WTC11 (cell line): ENCODE data around the gene ENG.

Experiments
- ESRRA ChIP-seq: sonication (generic); formaldehyde crosslinking; IDR thresholded peaks from 2 replicates; pipeline ENCODE4 v1.8.1; 2022; ENCODE audit warnings: mild to moderate bottlenecking, missing genetic modification reagents, borderline replicate concordance
- GTF2I ChIP-seq: fragments of 250-450 bp; sonication (Bioruptor Pico); conservative IDR thresholded peaks from 2 replicates; pipeline ENCODE4 v1.4.0; 2021; ENCODE audit warnings: mild to moderate bottlenecking
- NR2C2 ChIP-seq: sonication (generic); formaldehyde crosslinking; IDR thresholded peaks from 2 replicates; pipeline ENCODE4 v1.8.0; 2022; ENCODE audit warnings: mild to moderate bottlenecking, missing genetic modification reagents
- TF ChIP-seq, protein P1 (sequence below): sonication (generic); formaldehyde crosslinking; IDR thresholded peaks from 2 replicates; pipeline ENCODE4 v1.8.1; 2023; ENCODE audit warnings: mild to moderate bottlenecking, missing genetic modification reagents
- TF ChIP-seq, protein P2 (sequence below): fragments of 200-600 bp; IDR thresholded peaks from 2 replicates; pipeline ENCODE4 v1.8.0; 2022; ENCODE audit warnings: antibody characterized with exemption
- TF ChIP-seq, protein P3 (sequence below): sonication (generic); formaldehyde crosslinking; IDR thresholded peaks from 2 replicates; pipeline ENCODE4 v1.8.1; 2022; ENCODE audit warnings: low read depth, missing genetic modification reagents, borderline replicate concordance

DNA sequence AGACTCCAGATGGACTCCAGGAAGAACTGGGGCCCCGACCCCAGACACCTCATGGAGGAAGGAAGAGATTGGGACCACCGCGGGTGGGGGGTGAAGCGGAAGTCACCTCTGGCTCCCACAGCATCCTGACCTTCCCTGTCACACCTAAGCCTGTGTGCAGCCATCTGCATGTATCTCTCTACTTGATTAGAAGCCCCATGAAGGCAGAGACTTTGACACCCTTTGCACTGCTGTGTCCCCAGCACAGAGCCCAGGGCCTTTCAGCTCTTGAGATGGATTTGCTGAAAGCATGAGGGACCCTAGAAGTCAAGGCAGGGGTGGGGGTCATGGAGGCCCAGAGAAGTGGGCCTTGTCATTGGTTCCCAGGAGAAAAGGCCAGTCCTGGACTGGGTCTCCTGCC, 2.8 kb upstream of the ENG start:
- TF ChIP-seq NR2C2 (CRISPR knock-in tag) (no peak), GTF2I (no peak), ESRRA (no peak)
- TF ChIP-seq, protein P1, sequence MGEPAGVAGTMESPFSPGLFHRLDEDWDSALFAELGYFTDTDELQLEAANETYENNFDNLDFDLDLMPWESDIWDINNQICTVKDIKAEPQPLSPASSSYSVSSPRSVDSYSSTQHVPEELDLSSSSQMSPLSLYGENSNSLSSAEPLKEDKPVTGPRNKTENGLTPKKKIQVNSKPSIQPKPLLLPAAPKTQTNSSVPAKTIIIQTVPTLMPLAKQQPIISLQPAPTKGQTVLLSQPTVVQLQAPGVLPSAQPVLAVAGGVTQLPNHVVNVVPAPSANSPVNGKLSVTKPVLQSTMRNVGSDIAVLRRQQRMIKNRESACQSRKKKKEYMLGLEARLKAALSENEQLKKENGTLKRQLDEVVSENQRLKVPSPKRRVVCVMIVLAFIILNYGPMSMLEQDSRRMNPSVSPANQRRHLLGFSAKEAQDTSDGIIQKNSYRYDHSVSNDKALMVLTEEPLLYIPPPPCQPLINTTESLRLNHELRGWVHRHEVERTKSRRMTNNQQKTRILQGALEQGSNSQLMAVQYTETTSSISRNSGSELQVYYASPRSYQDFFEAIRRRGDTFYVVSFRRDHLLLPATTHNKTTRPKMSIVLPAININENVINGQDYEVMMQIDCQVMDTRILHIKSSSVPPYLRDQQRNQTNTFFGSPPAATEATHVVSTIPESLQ (CRISPR knock-in tag), result no peak
- TF ChIP-seq, protein P2, sequence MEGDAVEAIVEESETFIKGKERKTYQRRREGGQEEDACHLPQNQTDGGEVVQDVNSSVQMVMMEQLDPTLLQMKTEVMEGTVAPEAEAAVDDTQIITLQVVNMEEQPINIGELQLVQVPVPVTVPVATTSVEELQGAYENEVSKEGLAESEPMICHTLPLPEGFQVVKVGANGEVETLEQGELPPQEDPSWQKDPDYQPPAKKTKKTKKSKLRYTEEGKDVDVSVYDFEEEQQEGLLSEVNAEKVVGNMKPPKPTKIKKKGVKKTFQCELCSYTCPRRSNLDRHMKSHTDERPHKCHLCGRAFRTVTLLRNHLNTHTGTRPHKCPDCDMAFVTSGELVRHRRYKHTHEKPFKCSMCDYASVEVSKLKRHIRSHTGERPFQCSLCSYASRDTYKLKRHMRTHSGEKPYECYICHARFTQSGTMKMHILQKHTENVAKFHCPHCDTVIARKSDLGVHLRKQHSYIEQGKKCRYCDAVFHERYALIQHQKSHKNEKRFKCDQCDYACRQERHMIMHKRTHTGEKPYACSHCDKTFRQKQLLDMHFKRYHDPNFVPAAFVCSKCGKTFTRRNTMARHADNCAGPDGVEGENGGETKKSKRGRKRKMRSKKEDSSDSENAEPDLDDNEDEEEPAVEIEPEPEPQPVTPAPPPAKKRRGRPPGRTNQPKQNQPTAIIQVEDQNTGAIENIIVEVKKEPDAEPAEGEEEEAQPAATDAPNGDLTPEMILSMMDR, result no peak
- TF ChIP-seq, protein P3, sequence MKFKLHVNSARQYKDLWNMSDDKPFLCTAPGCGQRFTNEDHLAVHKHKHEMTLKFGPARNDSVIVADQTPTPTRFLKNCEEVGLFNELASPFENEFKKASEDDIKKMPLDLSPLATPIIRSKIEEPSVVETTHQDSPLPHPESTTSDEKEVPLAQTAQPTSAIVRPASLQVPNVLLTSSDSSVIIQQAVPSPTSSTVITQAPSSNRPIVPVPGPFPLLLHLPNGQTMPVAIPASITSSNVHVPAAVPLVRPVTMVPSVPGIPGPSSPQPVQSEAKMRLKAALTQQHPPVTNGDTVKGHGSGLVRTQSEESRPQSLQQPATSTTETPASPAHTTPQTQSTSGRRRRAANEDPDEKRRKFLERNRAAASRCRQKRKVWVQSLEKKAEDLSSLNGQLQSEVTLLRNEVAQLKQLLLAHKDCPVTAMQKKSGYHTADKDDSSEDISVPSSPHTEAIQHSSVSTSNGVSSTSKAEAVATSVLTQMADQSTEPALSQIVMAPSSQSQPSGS (CRISPR knock-in tag), result no peak
